HepG2 (cell line): Measurements from ENCODE around the gene RIPK3. TPM values are rescaled to one million over a fixed set of nuclear protein-coding genes. Genes with fewer than 3 reads are reported as not detected.

Experiments
- ATAC-seq: fragments of 200-7000 bp; cut with Tn5 transposase; 3 replicates; pipeline ENCODE4 v1.9.1; 2020; ENCODE audit warnings: mild to moderate bottlenecking, moderate library complexity
- BruUV-seq: library from RNA; stranded (reverse); fragments of 400-500 nt; replicated peaks from 2 replicates; lab custom pipeline; 2021; lab: Mats Ljungman, UMichigan
- CTCF ChIA-PET: fragments of 300-600 bp; formaldehyde crosslinking; extraction: SDS; loops from one replicate; lab custom pipeline; 2021; ENCODE audit warnings: low total read pairs, inconsistent platforms, low intra/inter-chr PET ratio; lab: Yijun Ruan, JAX
- POLR2A ChIA-PET: fragments of 350-600 bp; sonication (Branson Sonifier 250); formaldehyde crosslinking; loops from one replicate; lab custom pipeline; 2020; ENCODE audit warnings: antibody characterized with exemption, inconsistent platforms; lab: Yijun Ruan, JAX
- DNase-seq: peaks from one replicate; pipeline ENCODE4 v3.0.0-alpha.2; 2015; ENCODE audit warnings: low spot score
- FAIRE-seq: peaks from 3 replicates; lab custom pipeline; 2011; peaks lifted over from hg19 to GRCh38; lab: Jason Lieb, UNC
- H2AFZ ChIP-seq: one replicate; pipeline ENCODE4 v1.6.1; 2011; ENCODE audit warnings: low read length, inconsistent platforms
- H3K27ac ChIP-seq: fragments of 300-600 bp; 3 replicates; pipeline ENCODE4 v1.8.0; 2011; ENCODE audit warnings: mixed run types, mild to moderate bottlenecking, mixed read lengths, low read length, inconsistent platforms; ENCODE audit not compliant: insufficient read depth; ENCODE audit errors: extremely low read length
- H3K27me3 ChIP-seq, 2 experiments: fragments of 200-600 bp in 1 of 2; 2 replicates in 1 of 2; 3 replicates in 1 of 2; pipeline versions ENCODE4 v1.6.0 to v1.8.0; 2011; ENCODE audit warnings: low read length in 2 of 2, mild to moderate bottlenecking in 2 of 2, moderate library complexity in 2 of 2, inconsistent platforms in 1 of 2; ENCODE audit not compliant: insufficient read depth in 2 of 2, control insufficient read depth in 1 of 2
- H3K36me3 ChIP-seq, 2 experiments: fragments of 200-600 bp in 1 of 2; replicated peaks in 1 of 2; 2 replicates in 1 of 2; 3 replicates in 1 of 2; pipeline versions ENCODE4 v1.5.1 to v1.8.0; 2011; ENCODE audit warnings: low read length in 2 of 2, inconsistent platforms in 1 of 2; ENCODE audit not compliant: insufficient read depth in 2 of 2, control insufficient read depth in 1 of 2
- H3K4me1 ChIP-seq: 2 replicates; pipeline ENCODE4 v1.5.1; 2012; ENCODE audit warnings: low read length, inconsistent platforms; ENCODE audit not compliant: insufficient read depth
- H3K4me2 ChIP-seq: 2 replicates; pipeline ENCODE4 v1.6.0; 2011; ENCODE audit warnings: low read depth, low read length, inconsistent platforms
- H3K4me3 ChIP-seq, 3 experiments: fragments of 200-600 bp in 1 of 3; sonication (generic), shearing (Covaris generic) in 1 of 3; replicated peaks in 1 of 3; 2 replicates each; pipeline ENCODE4 v1.5.1; 2011 to 2016; ENCODE audit warnings: low read length in 3 of 3, inconsistent platforms in 2 of 3, low read depth in 2 of 3, mild to moderate bottlenecking in 2 of 3, control low read depth in 1 of 3, mixed read lengths in 1 of 3; ENCODE audit not compliant: insufficient read depth in 1 of 3
- H3K79me2 ChIP-seq: one replicate; pipeline ENCODE4 v1.6.1; 2011; ENCODE audit warnings: low read length, inconsistent platforms; ENCODE audit not compliant: insufficient read depth
- H3K9ac ChIP-seq: 2 replicates; pipeline ENCODE4 v1.6.0; 2011; ENCODE audit warnings: mild to moderate bottlenecking, low read depth, low read length, inconsistent platforms; ENCODE audit not compliant: insufficient read depth
- H3K9me3 ChIP-seq: 2 replicates; pipeline ENCODE4 v1.5.1; 2012; ENCODE audit warnings: mild to moderate bottlenecking, low read length
- H4K20me1 ChIP-seq: 2 replicates; pipeline ENCODE4 v1.6.0; 2011; ENCODE audit warnings: inconsistent platforms, mild to moderate bottlenecking, low read length, moderate library complexity; ENCODE audit not compliant: insufficient read depth
- ATF5 ChIP-seq: sonication (generic); formaldehyde crosslinking; IDR thresholded peaks from 2 replicates; pipeline ENCODE4 v1.4.0; 2020; ENCODE audit warnings: mild to moderate bottlenecking, low read depth, missing genetic modification reagents
- FOXP4 ChIP-seq: sonication (generic); formaldehyde crosslinking; IDR thresholded peaks from 2 replicates; pipeline ENCODE4 v1.4.0; 2020; ENCODE audit warnings: missing genetic modification reagents
- GTF2F1 ChIP-seq: fragments of 150-350 bp; IDR thresholded peaks from 2 replicates; pipeline ENCODE4 v1.6.1; 2014; ENCODE audit warnings: low read length
- IKZF5 ChIP-seq: IDR thresholded peaks from 2 replicates; pipeline ENCODE4 v1.6.1; 2018; ENCODE audit warnings: missing genetic modification reagents, mild to moderate bottlenecking, missing compliant biosample characterization
- ISX ChIP-seq: sonication (generic); formaldehyde crosslinking; conservative IDR thresholded peaks from 2 replicates; pipeline ENCODE4 v1.5.0; 2020; ENCODE audit warnings: missing genetic modification reagents
- LCORL ChIP-seq, 2 experiments: fragments of 450-650 bp in 1 of 2; sonication (generic) in 1 of 2; formaldehyde crosslinking in 1 of 2; IDR thresholded peaks; 2 replicates each; pipeline versions ENCODE4 v1.5.0 to v1.6.1; 2017 to 2020; ENCODE audit warnings: antibody characterized with exemption in 1 of 2, missing genetic modification reagents in 1 of 2
- MYNN ChIP-seq: sonication (generic); formaldehyde crosslinking; IDR thresholded peaks from 2 replicates; pipeline ENCODE4 v1.4.0; 2020; ENCODE audit warnings: mild to moderate bottlenecking, low read depth, missing genetic modification reagents
- PAWR ChIP-seq: sonication (generic); formaldehyde crosslinking; IDR thresholded peaks from 2 replicates; pipeline ENCODE4 v1.4.0; 2020; ENCODE audit warnings: missing genetic modification reagents, mild to moderate bottlenecking, borderline replicate concordance
- SMAD1 ChIP-seq: sonication (generic); formaldehyde crosslinking; IDR thresholded peaks from 2 replicates; pipeline ENCODE4 v1.4.0; 2020; ENCODE audit warnings: missing genetic modification reagents, low read depth, mild to moderate bottlenecking, borderline replicate concordance
- SMARCC2 ChIP-seq: fragments of 450-650 bp; IDR thresholded peaks from 2 replicates; pipeline ENCODE4 v1.6.1; 2017; ENCODE audit warnings: antibody characterized with exemption, mild to moderate bottlenecking
- TBP ChIP-seq: sonication (generic); formaldehyde crosslinking; IDR thresholded peaks from 2 replicates; pipeline ENCODE4 v1.5.0; 2020; ENCODE audit warnings: missing genetic modification reagents
- TGIF2 ChIP-seq: IDR thresholded peaks from 2 replicates; pipeline ENCODE4 v1.6.1; 2016; ENCODE audit warnings: control low read depth, missing compliant biosample characterization
- TMF1 ChIP-seq: sonication (generic); formaldehyde crosslinking; IDR thresholded peaks from 2 replicates; pipeline ENCODE4 v1.8.1; 2022; ENCODE audit warnings: low read depth, missing genetic modification reagents
- ZFYVE20 ChIP-seq: sonication (generic); formaldehyde crosslinking; IDR thresholded peaks from 2 replicates; pipeline ENCODE4 v1.8.0; 2023; ENCODE audit warnings: low read depth, mild to moderate bottlenecking, moderate library complexity, missing genetic modification reagents, borderline replicate concordance
- ZNF224 ChIP-seq: sonication (generic); formaldehyde crosslinking; IDR thresholded peaks from 2 replicates; pipeline ENCODE4 v1.5.0; 2020; ENCODE audit warnings: mild to moderate bottlenecking, missing genetic modification reagents
- ZNF354B ChIP-seq: sonication (generic); formaldehyde crosslinking; IDR thresholded peaks from 2 replicates; pipeline ENCODE4 v1.8.0; 2022; ENCODE audit warnings: mild to moderate bottlenecking, missing genetic modification reagents
- ZNF446 ChIP-seq: sonication (generic); formaldehyde crosslinking; IDR thresholded peaks from 2 replicates; pipeline ENCODE4 v1.5.0; 2020; ENCODE audit warnings: mild to moderate bottlenecking, missing genetic modification reagents
- ZNF558 ChIP-seq: sonication (generic); formaldehyde crosslinking; IDR thresholded peaks from 2 replicates; pipeline ENCODE4 v1.9.0; 2022; ENCODE audit warnings: mild to moderate bottlenecking, missing genetic modification reagents, borderline replicate concordance
- WGBS: methylation state at CpG from one replicate; pipeline ENCODE4 v1.1.6; 2017; ENCODE audit warnings: low lambda C conversion rate; 5-methylcytosine and 5-hydroxymethylcytosine counted together
- in situ Hi-C: cut with HindIII; loops from 2 replicates; pipeline ENCODE4 v1.10.0; 2017; ENCODE audit warnings: low pct_unique_long_range_greater_than_20kb; ENCODE audit not compliant: extremely low pct_ligation_motif_present
- intact Hi-C: fragments of 100-400 bp; cut with micrococcal nuclease; formaldehyde crosslinking; loops from one replicate; pipeline ENCODE4 v1.10.0; 2022; ENCODE audit not compliant: unreplicated experiment
- polyA plus RNA-seq, 8 experiments: library from polyadenylated mRNA; depleted of rRNA in 3 of 8; stranded (reverse) in 7 of 8; unstranded in 1 of 8; fragments of >200 nt; fragmentation: Illumina TruSeq in 4 of 8; extraction: Trizol in 4 of 8; gene quantifications; 2 replicates each; pipeline versions ENCODE4 v1.2.1 to v1.2.3, GENCODE V29; 2011 to 2016; ENCODE audit warnings: low read depth in 4 of 8, missing spikeins in 1 of 8, mixed read lengths in 1 of 8; ENCODE audit not compliant: insufficient read depth in 1 of 8
- total RNA-seq, 5 experiments: library from RNA; depleted of rRNA; stranded (reverse); fragments of >200 nt; fragmentation: Illumina TruSeq; extraction: Trizol; gene quantifications; 2 replicates each; pipeline ENCODE4 v1.2.3, GENCODE V29; 2016; ENCODE audit warnings: low read depth in 1 of 5

The RIPK3 gene
- total and polyA plus RNA-seq, 2 of the 13 experiments (the other 11 are each of a cell fraction or from before 2014, with no cell fraction given): not detected

GRCh38 chr14:24370748-24371147, 31.0 kb upstream of the RIPK3 start:
- intact Hi-C loops: loop anchor here (2.0 kb wide), 1 partner anchor 36 kb away; no protein-coding TSS in a partner anchor
- Histone ChIP-seq H3K27me3 (peaks cover 23 to 60% of the 10 kb centered on the region in 2 experiments), H3K9me3 (no peaks in the 10 kb centered on the region), H3K4me2 (no peak overlapping the region), H3K79me2 (no peaks in the 10 kb centered on the region), H3K4me1 (peaks cover 24% of the 10 kb centered on the region), H3K36me3 (no peaks in the 10 kb centered on the region), H2AFZ (no peak overlapping the region), H4K20me1 (no peaks in the 10 kb centered on the region), H3K4me3 (no peak overlapping the region)
- ATAC-seq: no peak
- DNase-seq: no peak
- WGBS: 18% methylated on average over 1 of the region's 1 CpG
- no TSS peak for BruUV-seq
- no peak for FAIRE-seq
- CTCF ChIA-PET: interaction anchor here (1.0 kb wide), 1 partner anchor 66 kb away, joined by 3 read pairs; no protein-coding TSS in a partner anchor
- in situ Hi-C loops: no loop called here
- POLR2A ChIA-PET: interaction anchor here (1.0 to 3.7 kb wide), 4 partner anchors 28 to 71 kb away, joined by 3 to 19 read pairs (median 10); partner anchors contain the start of genes CBLN3, KHNYN and NYNRIN
- TF ChIP-seq SMAD1 (CRISPR knock-in tag) (no peak), ZNF446 (CRISPR knock-in tag) (no peak), TGIF2 (no peak), ATF5 (CRISPR knock-in tag) (no peak), ZFYVE20 (no peak), ZNF354B (no peak), SMARCC2 (no peak), ZNF224 (CRISPR knock-in tag) (no peak), FOXP4 (CRISPR knock-in tag) (no peak), PAWR (CRISPR knock-in tag) (no peak), MYNN (no peak), IKZF5 (no peak), LCORL (IDR thresholded peaks at IDR 0.05) (no peak), LCORL (CRISPR knock-in tag; IDR thresholded peaks at IDR 0.05) (no peak), TMF1 (no peak), ISX (CRISPR knock-in tag) (no peak), TBP (CRISPR knock-in tag) (no peak), ZNF558 (no peak), GTF2F1 (no peak)
- TF ChIP-seq, all 625 proteins: peak for 0
- Histone ChIP-seq H3K27ac (no peak overlapping the region), H3K9ac (no peak overlapping the region)
